HFFc6 (cell line): ENCODE measurements around the gene GALNT18. TPM values are rescaled to one million over a fixed set of nuclear protein-coding genes. Genes with fewer than 3 reads are reported as not detected.

Experiments
- DNase-seq: peaks from one replicate; pipeline ENCODE4 v3.0.0-alpha.2; 2018
- H3K27ac Mint-ChIP-seq: 2 replicates; pipeline ENCODE4 v1.8.0; 2020; ENCODE audit warnings: mild to moderate bottlenecking, mixed read lengths
- H3K27me3 Mint-ChIP-seq: 2 replicates; pipeline ENCODE4 v1.8.0; 2021; ENCODE audit warnings: mild to moderate bottlenecking, moderate library complexity, mixed read lengths; ENCODE audit not compliant: insufficient read depth
- H3K36me3 Mint-ChIP-seq: 2 replicates; pipeline ENCODE4 v1.8.0; 2021; ENCODE audit warnings: low read depth, mixed read lengths
- H3K4me1 Mint-ChIP-seq: 2 replicates; pipeline ENCODE4 v1.8.0; 2020; ENCODE audit warnings: low read depth, mixed read lengths
- H3K4me3 Mint-ChIP-seq: 2 replicates; pipeline ENCODE4 v1.8.0; 2020; ENCODE audit warnings: mild to moderate bottlenecking, moderate library complexity, mixed read lengths
- H3K9me3 Mint-ChIP-seq: 2 replicates; pipeline ENCODE4 v1.8.0; 2020; ENCODE audit warnings: mild to moderate bottlenecking, mixed read lengths
- total RNA-seq, 6 experiments: library from RNA; stranded (reverse); fragmentation: NEBNext Ultra II Directional; extraction: Animal tissue kit (Norgen Biotek cat#: 25700); gene quantifications; 2 replicates in 1 of 6; 3 replicates in 5 of 6; pipeline ENCODE4 v1.2.3, GENCODE V29; 2021
- TF ChIP-seq, protein P1 (sequence below): fragments of 200-600 bp; sonication (generic); IDR thresholded peaks from 2 replicates; pipeline ENCODE4 v1.5.0; 2021; ENCODE audit warnings: antibody characterized with exemption, mild to moderate bottlenecking

The GALNT18 gene
- total RNA-seq, 6 experiments from 2014 or later, result 2.7 to 13.7 (median 12.4) TPM

DNA sequence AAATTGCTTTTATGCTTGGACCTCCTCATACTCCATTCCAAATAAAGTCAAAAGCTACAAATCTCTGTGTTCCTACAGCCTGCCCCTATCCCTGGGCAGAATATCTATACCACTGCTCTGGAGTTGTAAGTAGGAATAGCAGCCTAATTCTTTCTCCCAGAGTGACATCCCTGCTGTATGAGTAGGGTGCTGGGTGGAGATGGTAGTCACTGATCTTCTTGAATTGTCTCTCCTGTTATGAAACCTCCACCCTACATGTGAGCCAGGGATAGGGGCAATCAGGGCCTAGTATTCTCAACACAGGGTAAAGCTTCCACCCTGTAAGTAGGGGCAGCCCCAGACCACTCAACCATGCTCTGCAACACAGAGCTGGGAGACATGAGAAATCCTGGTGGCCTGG is 19.8 kb downstream of the GALNT18 start:
- Mint-ChIP-seq H3K9me3 (no peaks in the 10 kb centered on the region), H3K4me3 (no peak overlapping the region), H3K27me3 (peaks cover 21% of the 10 kb centered on the region)

DNA sequence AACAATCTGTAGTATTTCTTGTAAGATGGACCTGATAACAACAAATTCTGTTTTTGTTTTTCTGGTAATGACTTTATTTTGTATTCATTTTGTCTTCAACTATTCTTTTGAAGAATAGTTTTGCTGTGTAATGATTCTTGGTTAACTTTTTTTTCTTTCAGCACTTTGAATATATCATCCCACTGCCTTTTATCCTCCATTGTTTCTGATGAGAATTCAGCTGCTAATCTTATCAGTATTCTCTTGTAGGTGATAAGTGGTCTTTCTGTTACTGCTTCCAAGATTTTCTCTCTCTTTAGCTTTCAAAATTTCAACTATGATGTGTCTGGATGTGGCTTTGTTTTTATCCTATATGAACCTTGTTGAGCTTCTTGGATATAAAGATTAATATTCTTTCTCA is 21.5 kb downstream of the GALNT18 start:
- Mint-ChIP-seq H3K36me3 (no peaks in the 10 kb centered on the region), H3K9me3 (no peaks in the 10 kb centered on the region), H3K27me3 (peaks cover 18% of the 10 kb centered on the region), H3K27ac (no peak overlapping the region), H3K4me3 (no peak overlapping the region), H3K4me1 (no peaks in the 10 kb centered on the region)
- no peak for DNase-seq
- TF ChIP-seq, protein P1, sequence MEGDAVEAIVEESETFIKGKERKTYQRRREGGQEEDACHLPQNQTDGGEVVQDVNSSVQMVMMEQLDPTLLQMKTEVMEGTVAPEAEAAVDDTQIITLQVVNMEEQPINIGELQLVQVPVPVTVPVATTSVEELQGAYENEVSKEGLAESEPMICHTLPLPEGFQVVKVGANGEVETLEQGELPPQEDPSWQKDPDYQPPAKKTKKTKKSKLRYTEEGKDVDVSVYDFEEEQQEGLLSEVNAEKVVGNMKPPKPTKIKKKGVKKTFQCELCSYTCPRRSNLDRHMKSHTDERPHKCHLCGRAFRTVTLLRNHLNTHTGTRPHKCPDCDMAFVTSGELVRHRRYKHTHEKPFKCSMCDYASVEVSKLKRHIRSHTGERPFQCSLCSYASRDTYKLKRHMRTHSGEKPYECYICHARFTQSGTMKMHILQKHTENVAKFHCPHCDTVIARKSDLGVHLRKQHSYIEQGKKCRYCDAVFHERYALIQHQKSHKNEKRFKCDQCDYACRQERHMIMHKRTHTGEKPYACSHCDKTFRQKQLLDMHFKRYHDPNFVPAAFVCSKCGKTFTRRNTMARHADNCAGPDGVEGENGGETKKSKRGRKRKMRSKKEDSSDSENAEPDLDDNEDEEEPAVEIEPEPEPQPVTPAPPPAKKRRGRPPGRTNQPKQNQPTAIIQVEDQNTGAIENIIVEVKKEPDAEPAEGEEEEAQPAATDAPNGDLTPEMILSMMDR, result no peak

More for the DNA sequence above, 19.8 kb downstream of the GALNT18 start:
- DNase-seq, result no peak
- no peaks in the 10 kb centered on the region for H3K36me3 Mint-ChIP-seq
- TF ChIP-seq, protein P1, result no peak
- H3K27ac Mint-ChIP-seq, result no peak overlapping the region
- H3K4me1 Mint-ChIP-seq, result no peaks in the 10 kb centered on the region

DNA sequence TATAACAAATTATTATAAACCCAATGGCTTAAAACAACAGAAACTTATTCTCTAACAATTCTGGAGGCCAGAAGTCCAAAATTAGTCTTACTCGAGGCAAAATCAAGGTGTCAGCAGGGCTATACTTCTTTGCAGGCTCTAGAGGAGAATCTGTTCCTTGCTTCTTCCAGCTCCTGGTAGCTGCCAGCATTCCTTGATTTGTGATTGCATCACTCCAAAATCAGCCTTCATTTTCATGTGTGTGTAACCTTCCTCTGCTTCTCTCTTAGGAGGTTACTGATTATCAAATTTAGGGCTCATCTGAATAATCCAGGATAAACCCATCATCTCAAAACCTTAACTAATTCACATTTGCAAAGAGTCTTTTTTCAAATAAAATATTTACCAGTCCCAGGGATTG is 23.6 kb downstream of the GALNT18 start:
- Mint-ChIP-seq H3K27ac (no peak overlapping the region), H3K4me3 (no peak overlapping the region), H3K27me3 (peaks cover 11% of the 10 kb centered on the region), H3K9me3 (no peaks in the 10 kb centered on the region), H3K4me1 (peaks cover 10% of the 10 kb centered on the region; the same call in 1 of the 2 replicates), H3K36me3 (no peaks in the 10 kb centered on the region)
- no peak for DNase-seq
- TF ChIP-seq, protein P1, result no peak

DNA sequence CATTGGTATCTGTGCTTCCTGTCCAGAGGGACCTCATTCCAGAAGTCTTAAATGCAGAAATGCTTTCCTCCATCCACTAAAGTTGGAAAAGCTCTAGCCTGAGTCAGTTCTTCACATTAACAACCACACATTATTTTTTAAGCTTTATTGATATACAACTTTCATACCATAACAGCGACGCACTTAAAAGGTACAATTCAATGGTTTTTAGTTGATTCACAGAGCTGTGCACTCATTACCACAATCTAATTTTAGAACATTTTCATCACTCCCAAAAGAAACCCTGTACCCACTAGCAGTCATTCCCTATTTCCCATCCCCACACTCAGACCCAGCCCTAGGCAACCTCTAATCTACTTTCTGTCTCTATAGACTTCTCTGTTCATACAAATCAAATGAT is 27.6 kb downstream of the GALNT18 start:
- peaks cover 13% of the 10 kb centered on the region for H3K27me3 Mint-ChIP-seq
- H3K4me1 Mint-ChIP-seq, result peaks cover 10% of the 10 kb centered on the region; the same call in 1 of the 2 replicates
- TF ChIP-seq, protein P1, result no peak
- no peaks in the 10 kb centered on the region for H3K36me3 Mint-ChIP-seq
- H3K4me3 Mint-ChIP-seq, result no peak overlapping the region
- H3K27ac Mint-ChIP-seq, result peak overlapping the region; percentile 22; the same call in 1 of the 2 replicates
- no peaks in the 10 kb centered on the region for H3K9me3 Mint-ChIP-seq
- no peak for DNase-seq

DNA sequence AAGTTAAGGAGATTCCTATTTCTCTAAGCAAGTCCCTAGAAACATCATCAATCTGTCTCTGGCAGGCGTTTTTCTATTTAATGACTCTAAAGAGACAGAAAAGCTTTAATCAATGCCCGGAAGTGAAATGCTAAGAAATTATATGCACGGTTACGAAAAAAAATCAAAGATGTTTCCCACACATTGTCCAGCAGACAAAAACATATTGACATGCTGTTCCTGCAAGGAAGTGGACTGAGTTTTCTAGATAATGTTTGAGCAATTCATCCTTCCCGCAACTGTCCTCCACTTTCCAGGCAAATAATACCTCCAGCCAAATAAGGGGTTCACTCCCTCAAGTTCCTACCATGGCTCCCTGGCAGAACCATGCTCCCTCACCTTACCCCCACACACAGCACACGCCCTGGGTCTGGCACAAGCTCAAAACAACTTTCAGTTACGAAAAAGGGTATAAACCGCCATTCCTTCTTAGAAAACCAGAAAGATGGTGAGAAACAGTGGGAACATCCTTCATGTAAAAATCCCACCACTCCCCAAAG is 29.6 kb downstream of the GALNT18 start:
- Mint-ChIP-seq H3K36me3 (no peaks in the 10 kb centered on the region), H3K27ac (no peak overlapping the region), H3K27me3 (peaks cover 14% of the 10 kb centered on the region), H3K9me3 (no peaks in the 10 kb centered on the region), H3K4me3 (no peak overlapping the region), H3K4me1 (peaks cover 20% of the 10 kb centered on the region; the same call in 1 of the 2 replicates)
- DNase-seq, result no peak
- TF ChIP-seq, protein P1, result no peak

DNA sequence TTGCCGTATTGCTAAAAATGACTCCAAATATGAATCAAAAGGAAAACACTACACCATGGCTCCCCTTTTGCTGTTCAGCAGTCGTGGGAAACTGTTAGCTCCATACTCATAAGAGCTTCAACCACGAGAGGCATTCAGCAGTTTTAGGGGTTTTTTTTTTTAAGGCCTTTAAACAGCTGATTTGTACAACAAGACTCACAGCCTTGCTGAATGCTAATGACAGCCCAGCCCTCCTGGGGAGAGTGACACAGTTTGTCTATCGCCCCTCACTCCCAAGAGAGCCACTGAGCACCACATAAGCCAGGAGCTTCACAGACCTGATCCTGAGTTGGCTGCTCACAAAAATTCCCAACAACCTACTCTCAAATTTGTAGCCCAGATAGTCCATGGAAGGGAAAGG is 32.4 kb downstream of the GALNT18 start:
- DNase-seq, result no peak
- TF ChIP-seq, protein P1, result no peak
- H3K4me3 Mint-ChIP-seq, result no peak overlapping the region
- peaks cover 29% of the 10 kb centered on the region for H3K4me1 Mint-ChIP-seq
- H3K27ac Mint-ChIP-seq, result no peak overlapping the region
- H3K27me3 Mint-ChIP-seq, result peaks cover 13% of the 10 kb centered on the region
- no peaks in the 10 kb centered on the region for H3K9me3 Mint-ChIP-seq
- H3K36me3 Mint-ChIP-seq, result no peaks in the 10 kb centered on the region
